HL-60 (cell line): Measurements from ENCODE around the gene DAPP1.

Experiments
- DNase-seq, 2 experiments: peaks; one replicate each; pipeline ENCODE4 v3.0.0-alpha.2; 2010 to 2020; ENCODE audit warnings: low read depth in 1 of 2, low spot score in 1 of 2
- H3K27ac ChIP-seq: fragments of 250-450 bp; sonication (Bioruptor Pico); replicated peaks from 2 replicates; pipeline ENCODE4 v1.5.1; 2020; ENCODE audit warnings: mild to moderate bottlenecking, moderate library complexity
- H3K27me3 ChIP-seq: fragments of 250-450 bp; sonication (Bioruptor Pico); 2 replicates; pipeline ENCODE4 v1.5.1; 2021; ENCODE audit warnings: mild to moderate bottlenecking, moderate library complexity; ENCODE audit not compliant: insufficient read depth, poor library complexity, severe bottlenecking
- H3K4me3 ChIP-seq: replicated peaks from 2 replicates; pipeline ENCODE4 v1.5.1; 2011; ENCODE audit warnings: mild to moderate bottlenecking, control low read depth, low read length; ENCODE audit not compliant: insufficient read depth
- CTCF ChIP-seq: IDR thresholded peaks from one replicate; pipeline ENCODE4 v1.5.1; 2011; ENCODE audit warnings: low read length, control low read depth, inconsistent platforms; ENCODE audit not compliant: insufficient read depth
- GABPA ChIP-seq: IDR thresholded peaks from 2 replicates; pipeline ENCODE4 v1.6.1; 2012; ENCODE audit warnings: low read depth
- POLR2AphosphoS5 ChIP-seq: IDR thresholded peaks from 2 replicates; pipeline ENCODE4 v1.6.1; 2012; ENCODE audit warnings: low read depth
- REST ChIP-seq: IDR thresholded peaks from 2 replicates; pipeline ENCODE4 v1.6.1; 2012; ENCODE audit warnings: low read depth; ENCODE audit not compliant: insufficient replicate concordance
- SPI1 ChIP-seq: IDR thresholded peaks from 2 replicates; pipeline ENCODE4 v1.6.1; 2012; ENCODE audit warnings: low read depth, mild to moderate bottlenecking, borderline replicate concordance

The DAPP1 gene

GRCh38 chr4:99811117-99811516, 5.5 kb upstream of the DAPP1 start:
- H3K27me3 ChIP-seq = no peaks in the 10 kb centered on the region
- DNase-seq = no peak
- H3K27ac ChIP-seq = no peak overlapping the region
- TF ChIP-seq CTCF (no peak), SPI1 (no peak), POLR2AphosphoS5 (no peak), REST (no peak), GABPA (no peak)
- no peak overlapping the region for H3K4me3 ChIP-seq

- Histone ChIP-seq H3K27ac (no peak overlapping the region), H3K4me3 (no peak overlapping the region), H3K27me3 (no peaks in the 10 kb centered on the region)
- peak; percentile 51 to 81 for DNase-seq
- TF ChIP-seq CTCF (peak; percentile 51), REST (no peak)
Observed at GRCh38 chr4:99811850-99812249, 4.8 kb upstream of the DAPP1 start.

GRCh38 chr4:99815597-99816011, 1.0 kb upstream of the DAPP1 start:
- no peak overlapping the region for H3K4me3 ChIP-seq
- DNase-seq = no peak
- no peak for TF ChIP-seq CTCF
- TF ChIP-seq SPI1 = no peak
- no peak for TF ChIP-seq GABPA
- TF ChIP-seq REST = no peak
- TF ChIP-seq POLR2AphosphoS5 = no peak
- H3K27ac ChIP-seq = peak overlapping the region; percentile 77
- no peaks in the 10 kb centered on the region for H3K27me3 ChIP-seq
